Measurements from ENCODE around the gene RENBP.

The RENBP gene

DNA sequence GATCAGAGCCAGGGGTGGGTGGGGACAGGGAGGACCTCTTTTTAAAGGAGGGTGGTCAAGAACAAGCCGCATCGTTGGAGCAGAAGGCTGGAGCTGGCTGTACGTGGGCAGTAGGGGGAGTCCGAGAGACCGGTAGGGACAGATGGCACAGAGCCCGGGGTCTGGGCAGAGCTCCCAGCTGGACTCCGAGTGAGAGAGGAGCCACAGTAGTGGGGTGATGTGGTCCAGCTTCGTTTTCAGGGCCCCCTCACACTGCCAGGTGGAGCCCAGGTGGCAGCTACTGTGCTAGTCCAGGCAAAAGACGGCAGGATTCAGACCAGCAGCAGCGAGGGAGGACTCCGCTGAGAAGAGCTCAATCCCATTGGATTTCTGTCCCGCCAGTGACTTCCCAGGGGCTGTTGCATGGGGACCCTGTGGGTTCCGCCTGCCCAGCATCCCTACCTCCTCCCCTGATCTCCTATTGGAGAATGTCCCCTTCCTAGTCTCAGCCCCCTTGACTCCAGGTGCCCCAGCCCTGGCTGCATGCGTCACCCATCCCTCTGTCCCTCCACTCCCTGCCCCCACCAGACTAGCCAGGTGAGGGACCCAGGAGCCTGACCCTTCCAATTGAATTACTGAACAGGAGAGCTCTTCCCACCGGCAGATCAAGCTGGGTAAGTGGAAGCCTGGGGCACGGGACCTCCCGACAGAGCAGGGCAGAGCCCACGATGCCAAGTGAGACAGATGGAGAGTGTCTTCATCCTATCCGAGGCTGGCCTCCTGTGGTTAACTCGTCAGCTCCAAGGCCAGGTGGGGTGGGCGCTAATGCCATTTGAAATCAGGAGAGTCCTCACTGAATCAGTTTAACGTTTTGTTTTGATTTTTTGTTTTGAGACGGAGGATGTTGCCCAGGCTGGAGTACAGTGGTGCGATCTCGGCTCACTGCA is 21.2 kb downstream of the RENBP start:
- TF ChIP-seq, protein P1, sequence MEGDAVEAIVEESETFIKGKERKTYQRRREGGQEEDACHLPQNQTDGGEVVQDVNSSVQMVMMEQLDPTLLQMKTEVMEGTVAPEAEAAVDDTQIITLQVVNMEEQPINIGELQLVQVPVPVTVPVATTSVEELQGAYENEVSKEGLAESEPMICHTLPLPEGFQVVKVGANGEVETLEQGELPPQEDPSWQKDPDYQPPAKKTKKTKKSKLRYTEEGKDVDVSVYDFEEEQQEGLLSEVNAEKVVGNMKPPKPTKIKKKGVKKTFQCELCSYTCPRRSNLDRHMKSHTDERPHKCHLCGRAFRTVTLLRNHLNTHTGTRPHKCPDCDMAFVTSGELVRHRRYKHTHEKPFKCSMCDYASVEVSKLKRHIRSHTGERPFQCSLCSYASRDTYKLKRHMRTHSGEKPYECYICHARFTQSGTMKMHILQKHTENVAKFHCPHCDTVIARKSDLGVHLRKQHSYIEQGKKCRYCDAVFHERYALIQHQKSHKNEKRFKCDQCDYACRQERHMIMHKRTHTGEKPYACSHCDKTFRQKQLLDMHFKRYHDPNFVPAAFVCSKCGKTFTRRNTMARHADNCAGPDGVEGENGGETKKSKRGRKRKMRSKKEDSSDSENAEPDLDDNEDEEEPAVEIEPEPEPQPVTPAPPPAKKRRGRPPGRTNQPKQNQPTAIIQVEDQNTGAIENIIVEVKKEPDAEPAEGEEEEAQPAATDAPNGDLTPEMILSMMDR (IDR thresholded peaks at IDR 0.05; ENCODE audit: borderline replicate concordance, insufficient read depth, low read depth, low read length): peak; percentile 56; the same call in 1 of the 2 replicates
- H3K4me3 ChIP-seq (ENCODE audit: low read depth, low read length): no peak overlapping the region

DNA sequence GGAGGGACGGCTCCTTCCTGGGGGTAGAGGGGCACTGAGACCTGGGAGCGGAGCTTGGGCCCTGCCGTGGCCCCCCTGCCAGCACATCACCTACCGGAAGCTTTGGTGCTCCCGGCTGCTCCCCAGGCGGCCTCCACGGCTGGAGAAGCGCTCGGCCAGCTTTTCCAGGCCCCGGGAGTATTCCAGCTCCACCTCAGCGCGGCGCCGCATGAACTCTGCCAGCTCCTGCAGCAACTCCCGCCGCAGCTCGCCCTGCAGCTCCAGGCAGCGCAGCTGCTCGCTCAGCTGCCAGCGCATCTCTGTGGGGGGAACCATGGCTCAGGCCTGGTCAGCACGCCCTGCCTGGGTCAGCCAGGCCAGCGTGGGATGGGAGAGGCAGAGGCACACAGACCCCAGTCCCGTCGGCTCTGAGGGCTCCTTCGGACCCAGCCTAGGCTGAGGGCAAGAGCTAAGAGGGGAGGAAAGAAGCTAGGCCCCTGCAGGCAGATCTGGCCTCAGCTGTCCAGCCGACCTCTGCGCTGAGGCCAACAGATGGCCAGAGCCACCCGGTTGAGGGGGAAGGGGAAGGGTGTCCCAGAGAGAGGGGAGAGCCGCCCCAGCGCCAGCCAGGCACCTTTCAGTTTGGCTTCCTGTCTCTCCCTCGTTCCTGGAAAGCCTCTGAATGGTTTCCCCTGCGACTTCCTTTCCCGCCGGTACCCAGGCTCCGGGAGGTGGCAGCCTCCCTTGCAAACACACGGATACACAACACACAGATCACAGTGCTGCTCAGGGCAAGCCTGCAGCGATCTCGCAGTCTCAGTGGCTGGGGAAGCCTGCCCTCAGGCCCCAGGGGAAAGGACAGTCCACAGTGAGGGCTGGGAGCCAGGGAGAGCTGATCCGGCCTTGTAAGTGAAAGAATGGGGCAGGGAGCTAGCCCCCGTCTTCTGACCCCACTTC is 22.7 kb downstream of the RENBP start:
- TF ChIP-seq, protein P1 (IDR thresholded peaks at IDR 0.05; ENCODE audit: borderline replicate concordance, insufficient read depth, low read depth, low read length): no peak

DNA sequence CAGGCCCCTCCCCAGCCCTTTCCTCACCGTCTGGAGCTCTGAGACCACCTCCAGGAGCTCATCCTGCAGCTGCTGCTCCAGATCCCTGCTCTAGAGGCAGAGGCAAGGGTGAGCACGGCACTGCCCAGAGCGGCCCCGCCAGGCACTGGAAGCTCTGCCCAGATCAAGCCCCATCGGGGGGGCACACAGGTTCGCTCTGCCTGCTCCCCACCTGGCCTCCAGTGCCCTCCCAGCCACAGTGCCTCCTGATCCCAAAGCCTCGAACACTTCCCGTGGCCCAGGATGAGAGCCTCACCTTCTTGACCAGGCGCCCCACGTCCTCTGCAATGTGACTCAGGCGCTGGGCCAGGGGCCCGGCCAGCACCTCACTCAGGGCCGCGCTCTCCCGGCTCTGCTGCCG is 23.4 kb downstream of the RENBP start:
- no peak overlapping the region for H3K4me3 ChIP-seq (ENCODE audit: low read depth, low read length)
- TF ChIP-seq, protein P1 (IDR thresholded peaks at IDR 0.05; ENCODE audit: borderline replicate concordance, insufficient read depth, low read depth, low read length): no peak

More for the DNA sequence above, 22.7 kb downstream of the RENBP start:
- no peak overlapping the region for H3K4me3 ChIP-seq (ENCODE audit: low read depth, low read length)

DNA sequence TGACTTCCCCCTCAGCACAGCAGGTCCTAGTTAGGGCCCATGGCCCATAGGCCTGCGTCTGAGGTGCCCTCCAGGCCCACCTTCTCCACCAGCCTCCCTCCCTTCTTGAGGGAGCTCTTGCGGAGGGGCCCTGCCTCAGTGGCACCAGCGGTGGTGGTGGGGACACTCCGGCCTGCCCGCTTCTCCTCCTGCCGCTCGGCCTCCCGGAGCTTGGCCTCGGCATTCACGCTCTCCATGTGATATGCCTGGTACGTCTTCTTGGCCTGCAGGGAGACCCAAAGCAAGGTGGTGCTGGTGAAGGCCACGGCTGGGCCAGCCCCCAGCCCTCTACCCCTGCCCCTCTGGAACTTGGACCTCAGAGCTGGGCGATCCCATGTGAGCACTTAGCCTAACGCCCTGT is 23.9 kb downstream of the RENBP start:
- H3K4me3 ChIP-seq (ENCODE audit: low read depth, low read length): no peak overlapping the region
- TF ChIP-seq, protein P1 (IDR thresholded peaks at IDR 0.05; ENCODE audit: borderline replicate concordance, insufficient read depth, low read depth, low read length): no peak

DNA sequence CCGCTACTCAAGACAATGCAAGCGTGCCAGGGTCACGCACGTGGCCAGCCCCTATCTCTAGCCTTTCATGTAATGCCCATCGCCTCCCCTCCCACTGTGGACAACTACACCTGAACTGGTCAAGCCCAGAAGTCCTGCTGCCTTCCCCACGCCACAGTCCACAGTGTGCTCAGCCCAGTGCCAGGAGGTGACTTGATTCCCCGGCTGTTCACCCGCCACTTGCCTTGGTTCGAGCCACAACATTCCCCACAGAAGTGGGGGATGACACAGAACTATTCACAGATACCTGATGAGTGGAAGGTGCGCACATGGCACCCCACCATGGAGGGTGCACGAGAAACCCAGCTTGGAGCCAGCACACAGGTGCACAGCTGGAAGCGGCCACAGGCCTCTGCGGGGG is 25.2 kb downstream of the RENBP start:
- no peak overlapping the region for H3K4me3 ChIP-seq (ENCODE audit: low read depth, low read length)
- TF ChIP-seq, protein P1 (IDR thresholded peaks at IDR 0.05; ENCODE audit: borderline replicate concordance, insufficient read depth, low read depth, low read length): no peak

DNA sequence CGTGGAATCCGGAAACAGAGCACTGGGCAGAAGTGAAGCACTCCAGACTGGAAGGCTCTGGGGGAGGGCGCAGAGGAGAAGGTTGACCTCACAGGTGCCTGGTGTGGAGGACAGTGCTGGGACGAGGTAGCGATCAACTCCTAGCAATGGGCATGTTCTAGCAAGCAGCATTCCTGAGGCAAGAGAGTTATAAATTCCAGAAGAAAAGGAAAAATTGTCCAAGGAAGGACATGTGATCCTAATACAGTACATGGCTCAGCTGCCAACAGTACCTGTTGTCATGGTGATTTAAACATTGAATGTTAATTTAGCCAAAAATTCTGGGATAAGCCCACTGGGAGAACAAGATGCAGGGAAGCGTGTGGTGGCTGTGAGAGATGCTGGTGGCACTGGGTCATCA is 26.6 kb downstream of the RENBP start:
- H3K4me3 ChIP-seq (ENCODE audit: low read depth, low read length): no peak overlapping the region

More for the DNA sequence above, 26.6 kb downstream of the RENBP start:
- TF ChIP-seq, protein P1 (IDR thresholded peaks at IDR 0.05; ENCODE audit: borderline replicate concordance, insufficient read depth, low read depth, low read length): no peak
